GM12865 (cell line): Measurements from ENCODE around the gene CFAP61.

Experiments
- DNase-seq: peaks from one replicate; pipeline ENCODE4 v3.0.0; 2010; ENCODE audit warnings: low read depth
- H3K4me3 ChIP-seq: 2 replicates; pipeline ENCODE4 v1.5.1; 2011; ENCODE audit warnings: mild to moderate bottlenecking, low read depth, low read length, control low read depth
- TF ChIP-seq, protein P1 (sequence below): IDR thresholded peaks from 2 replicates; pipeline ENCODE4 v1.5.1; 2011; ENCODE audit warnings: low read length, control low read depth, low read depth, inconsistent platforms; ENCODE audit not compliant: insufficient read depth; ENCODE audit errors: missing control alignments

Gene CFAP61

DNA sequence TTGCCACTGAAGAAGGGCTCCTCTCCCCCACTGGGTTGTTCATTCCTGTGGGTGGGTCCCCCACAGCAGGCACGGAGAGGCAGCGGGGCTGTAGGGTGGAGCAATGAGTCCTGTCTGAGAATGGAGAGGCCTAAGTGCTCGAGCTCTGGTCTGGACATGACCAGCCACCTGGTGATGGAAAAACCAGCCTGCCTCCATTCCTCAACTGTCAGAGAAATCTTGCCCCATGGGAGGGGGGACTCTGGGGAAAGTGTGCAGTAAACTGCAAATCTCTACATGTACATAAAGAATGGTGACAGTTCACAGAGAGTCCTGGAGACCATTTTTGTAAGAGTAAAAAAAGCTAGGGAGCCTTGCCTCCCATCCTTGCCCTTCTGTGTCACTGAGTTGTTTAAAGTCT, 349.7 kb downstream of the CFAP61 start:
- no peak overlapping the region for H3K4me3 ChIP-seq
- TF ChIP-seq, protein P1, sequence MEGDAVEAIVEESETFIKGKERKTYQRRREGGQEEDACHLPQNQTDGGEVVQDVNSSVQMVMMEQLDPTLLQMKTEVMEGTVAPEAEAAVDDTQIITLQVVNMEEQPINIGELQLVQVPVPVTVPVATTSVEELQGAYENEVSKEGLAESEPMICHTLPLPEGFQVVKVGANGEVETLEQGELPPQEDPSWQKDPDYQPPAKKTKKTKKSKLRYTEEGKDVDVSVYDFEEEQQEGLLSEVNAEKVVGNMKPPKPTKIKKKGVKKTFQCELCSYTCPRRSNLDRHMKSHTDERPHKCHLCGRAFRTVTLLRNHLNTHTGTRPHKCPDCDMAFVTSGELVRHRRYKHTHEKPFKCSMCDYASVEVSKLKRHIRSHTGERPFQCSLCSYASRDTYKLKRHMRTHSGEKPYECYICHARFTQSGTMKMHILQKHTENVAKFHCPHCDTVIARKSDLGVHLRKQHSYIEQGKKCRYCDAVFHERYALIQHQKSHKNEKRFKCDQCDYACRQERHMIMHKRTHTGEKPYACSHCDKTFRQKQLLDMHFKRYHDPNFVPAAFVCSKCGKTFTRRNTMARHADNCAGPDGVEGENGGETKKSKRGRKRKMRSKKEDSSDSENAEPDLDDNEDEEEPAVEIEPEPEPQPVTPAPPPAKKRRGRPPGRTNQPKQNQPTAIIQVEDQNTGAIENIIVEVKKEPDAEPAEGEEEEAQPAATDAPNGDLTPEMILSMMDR, result no peak
- DNase-seq, result no peak

DNA sequence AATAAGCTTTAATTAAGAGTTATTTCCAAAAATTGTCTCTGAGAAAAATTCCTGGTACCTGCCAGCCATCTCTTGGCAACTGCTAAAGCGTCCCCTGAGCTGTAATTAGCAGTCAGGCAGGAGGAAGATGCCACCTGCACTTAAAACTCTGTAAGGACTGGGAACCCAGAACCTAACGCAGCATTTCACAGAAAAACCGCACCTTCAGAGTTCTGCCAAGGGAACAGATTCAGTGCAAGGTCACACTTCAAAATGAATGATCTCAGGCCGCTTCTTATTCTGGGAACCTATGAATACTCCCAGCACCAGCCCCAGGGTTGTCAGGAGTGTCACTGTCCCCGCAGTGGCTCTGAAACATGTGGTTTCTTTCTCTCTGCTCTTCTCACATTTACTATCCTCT, 352.3 kb downstream of the CFAP61 start:
- H3K4me3 ChIP-seq, result no peak overlapping the region
- DNase-seq, result no peak
- TF ChIP-seq, protein P1, result no peak

DNA sequence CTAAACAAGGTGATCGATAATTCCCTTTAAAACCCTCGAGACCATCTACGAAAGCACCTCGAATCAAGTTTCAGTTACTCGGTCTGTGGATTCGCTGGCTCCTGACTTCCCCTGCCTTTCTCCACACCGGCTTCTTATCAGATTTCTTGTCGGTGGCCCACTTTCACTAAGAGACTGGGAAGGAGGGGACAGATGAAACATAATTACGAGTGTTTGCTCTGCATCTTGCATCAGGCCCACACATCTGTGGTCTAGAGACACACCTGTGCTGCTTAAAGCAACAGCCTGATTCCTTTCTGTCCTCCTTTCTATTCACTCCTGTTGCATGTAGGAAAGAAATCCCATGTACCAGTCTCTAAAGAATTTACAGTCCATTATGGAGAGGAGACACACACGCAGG, 353.3 kb downstream of the CFAP61 start:
- DNase-seq, result no peak
- TF ChIP-seq, protein P1, result no peak
- no peak overlapping the region for H3K4me3 ChIP-seq

DNA sequence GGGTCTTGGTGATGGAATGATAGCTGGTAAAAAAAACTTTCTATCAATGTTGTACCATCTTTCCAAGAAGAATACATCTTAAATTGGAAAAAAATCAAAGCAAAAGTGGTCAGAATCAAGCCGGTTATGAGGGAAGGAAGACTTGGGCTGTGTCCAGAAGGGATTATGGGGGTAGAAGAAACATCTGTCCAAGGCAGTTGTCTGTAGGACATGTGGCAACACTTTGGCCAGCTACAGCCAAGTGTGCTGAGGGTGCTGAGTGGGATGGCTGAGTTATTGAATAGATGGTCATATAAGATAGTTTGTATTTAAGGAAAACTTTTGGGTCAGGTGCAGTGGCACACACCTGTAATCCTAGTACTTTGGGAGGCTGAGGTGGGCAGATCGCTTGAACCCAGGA, 354.0 kb downstream of the CFAP61 start:
- TF ChIP-seq, protein P1, result no peak
- no peak for DNase-seq
- no peak overlapping the region for H3K4me3 ChIP-seq

DNA sequence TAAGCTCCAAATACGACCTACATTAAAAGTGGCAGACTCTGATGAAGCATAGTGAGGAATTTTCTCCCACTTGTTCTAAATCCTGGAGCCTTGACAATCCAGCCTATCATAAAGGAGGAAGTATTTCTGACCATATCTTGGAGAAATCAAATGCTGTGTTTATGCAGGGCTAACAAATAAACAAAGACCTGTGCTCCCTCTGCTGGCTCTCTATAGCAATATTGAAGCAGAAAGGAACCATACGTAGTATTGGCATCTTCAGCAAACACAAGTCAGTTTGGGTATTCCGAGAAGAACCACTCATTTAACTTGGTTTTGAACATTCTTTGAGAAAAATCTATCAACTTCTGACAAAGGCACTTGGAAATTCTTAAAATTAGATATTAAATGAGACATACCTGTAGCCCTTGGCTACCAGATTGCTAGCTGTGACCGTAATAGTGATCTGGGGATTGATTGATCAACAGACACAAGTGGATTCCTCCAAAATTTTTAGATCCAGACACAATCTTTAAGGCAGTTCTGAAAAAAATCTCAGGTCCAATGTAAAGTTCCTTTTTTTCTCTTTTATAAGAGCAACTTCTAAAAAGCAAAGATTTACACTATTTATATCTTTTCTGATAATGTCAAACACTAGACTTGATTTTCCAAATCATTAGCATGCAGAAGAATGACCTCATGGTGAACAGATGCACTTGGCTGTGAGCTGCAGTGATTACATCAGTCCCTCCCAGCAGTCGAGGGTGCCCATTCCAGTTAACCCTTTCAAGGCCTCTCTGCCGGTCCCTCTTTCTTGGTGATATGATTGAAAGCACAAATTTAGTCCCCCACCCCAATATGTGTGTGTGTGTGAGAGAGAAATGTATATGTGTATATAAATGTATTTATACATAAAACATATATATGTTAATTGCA, 355.8 kb downstream of the CFAP61 start:
- DNase-seq, result no peak
- TF ChIP-seq, protein P1, result no peak
- no peak overlapping the region for H3K4me3 ChIP-seq

DNA sequence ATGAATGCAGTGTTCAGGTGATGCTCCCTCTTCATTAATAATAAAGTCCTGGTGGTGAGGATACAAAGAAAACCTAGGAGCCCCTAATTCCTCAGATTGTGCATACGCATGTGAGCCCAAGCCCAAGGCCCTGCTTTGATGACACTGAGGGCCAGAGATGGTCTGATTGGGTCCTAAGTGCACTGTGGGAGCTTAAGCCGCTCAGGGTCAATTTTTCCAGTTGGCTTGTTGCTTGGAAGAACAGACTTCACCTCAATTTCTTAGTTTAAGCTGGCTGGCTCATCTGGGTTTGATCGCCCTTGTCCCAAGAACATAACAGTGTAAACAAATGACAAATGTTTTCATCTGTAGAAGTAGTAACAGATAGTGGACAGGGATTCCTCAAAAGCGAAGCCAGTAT, 357.0 kb downstream of the CFAP61 start:
- no peak overlapping the region for H3K4me3 ChIP-seq
- DNase-seq, result no peak
- TF ChIP-seq, protein P1, result no peak
